ENCODE results near the gene PURB. TPM values are rescaled to one million over a fixed set of nuclear protein-coding genes. Genes with fewer than 3 reads are reported as not detected.

The PURB gene
- total and polyA plus RNA-seq, 2 of the 4 experiments (the other 2 are of a cell fraction), result 6.3 to 8.8 TPM

DNA sequence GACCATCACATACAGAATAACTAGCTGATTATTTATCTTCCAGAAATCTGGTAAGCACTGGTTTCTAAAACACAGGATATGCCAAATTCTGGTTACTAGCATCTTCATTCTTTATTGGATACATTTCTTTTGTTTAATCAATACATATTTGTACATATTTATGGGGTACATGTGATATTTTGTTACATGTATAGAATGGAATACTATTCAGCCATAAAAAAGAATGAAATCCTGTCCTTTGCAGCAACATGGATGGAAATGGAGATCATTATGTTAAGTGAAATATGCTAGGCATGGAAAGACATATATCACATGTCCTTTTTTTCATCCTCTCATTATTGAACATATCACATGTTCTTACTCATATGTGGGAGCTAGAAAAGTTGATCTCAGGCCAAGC is 32.7 kb upstream of the PURB start:
- H3K79me1 ChIP-seq (ENCODE audit: low read depth in 1 of 2, low read length in 2 of 2), result no peaks in the 10 kb centered on the region
- no peak overlapping the region for H3K4ac ChIP-seq (ENCODE audit: low read depth, low read length)
- no peaks in the 10 kb centered on the region; the same call in 1 of the 2 replicates for H3K9me1 ChIP-seq (ENCODE audit: insufficient read depth, low read length)
- no peak overlapping the region for H3K4me2 ChIP-seq (ENCODE audit: low read depth, low read length)
- no peak overlapping the region for H2BK5ac ChIP-seq (ENCODE audit: low read depth, low read length, poor library complexity, severe bottlenecking)
- H2AK5ac ChIP-seq (ENCODE audit: low read depth, low read length), result no peak overlapping the region
- H2AK9ac ChIP-seq (replicated peaks; ENCODE audit: low read depth, low read length, poor library complexity), result no peak overlapping the region
- H3K9me3 ChIP-seq (ENCODE audit: control insufficient read depth, insufficient read depth, low read length), result no peaks in the 10 kb centered on the region
- no peaks in the 10 kb centered on the region for H4K20me1 ChIP-seq (ENCODE audit: insufficient read depth, low read length)
- no peaks in the 10 kb centered on the region for H3K27me3 ChIP-seq (ENCODE audit: control insufficient read depth, insufficient read depth, low read length)
- ATAC-seq (ENCODE audit: low read depth), result no peak
- no peak for DNase-seq
- POLR2A ChIA-PET (ENCODE audit: unreplicated experiment), result interaction anchor here (0.5 kb wide), 1 partner anchor 58 kb away, joined by 3 read pairs; no protein-coding TSS in a partner anchor
- intact Hi-C loops (cut with micrococcal nuclease), result no loop called here
- H3K56ac ChIP-seq (ENCODE audit: extremely low read depth, insufficient read depth, low read length), result no peak overlapping the region
- no peak overlapping the region for H2BK15ac ChIP-seq (ENCODE audit: low read depth, low read length)
- H4K91ac ChIP-seq (ENCODE audit: insufficient read depth, low read depth, low read length), result no peak overlapping the region
- H3K4me1 ChIP-seq (ENCODE audit: control insufficient read depth, insufficient read depth, low read length), result no peaks in the 10 kb centered on the region
- H2BK120ac ChIP-seq (ENCODE audit: low read depth, low read length), result no peak overlapping the region
- no peak overlapping the region for H3K9ac ChIP-seq (ENCODE audit: low read depth, low read length)
- no peak overlapping the region for H3K4me3 ChIP-seq (ENCODE audit: insufficient read depth, low read depth, low read length)
- no peaks in the 10 kb centered on the region for H3K36me3 ChIP-seq (ENCODE audit: control insufficient read depth, insufficient read depth, low read length)
- H2BK20ac ChIP-seq (ENCODE audit: low read depth, low read length), result no peak overlapping the region
- BruUV-seq (replicated peaks), result no TSS peak
- H3K18ac ChIP-seq (ENCODE audit: low read depth, low read length), result no peak overlapping the region
- CTCF ChIA-PET, result interaction anchor here (1.8 kb wide), 1 partner anchor 61 kb away, joined by 5 read pairs; no protein-coding TSS in a partner anchor
- dilution Hi-C loops (cut with HindIII; ENCODE audit: low sequenced_read_pairs, unreplicated experiment), result no loop called here
- TF ChIP-seq BHLHE40 (IDR thresholded peaks at IDR 0.05; ENCODE audit: low read depth, low read length) (no peak), RCOR1 (IDR thresholded peaks at IDR 0.05; ENCODE audit: insufficient replicate concordance, low read length) (no peak), CHD1 (IDR thresholded peaks at IDR 0.05; ENCODE audit: low read depth, low read length) (no peak), CEBPB (IDR thresholded peaks at IDR 0.05; ENCODE audit: low read depth, low read length) (no peak), RAD21 (IDR thresholded peaks at IDR 0.05; ENCODE audit: low read length) (no peak), MAFK (IDR thresholded peaks at IDR 0.05; ENCODE audit: low read depth, low read length) (no peak), SMC3 (IDR thresholded peaks at IDR 0.05; ENCODE audit: low read depth, low read length) (no peak)
- TF ChIP-seq, protein P1, sequence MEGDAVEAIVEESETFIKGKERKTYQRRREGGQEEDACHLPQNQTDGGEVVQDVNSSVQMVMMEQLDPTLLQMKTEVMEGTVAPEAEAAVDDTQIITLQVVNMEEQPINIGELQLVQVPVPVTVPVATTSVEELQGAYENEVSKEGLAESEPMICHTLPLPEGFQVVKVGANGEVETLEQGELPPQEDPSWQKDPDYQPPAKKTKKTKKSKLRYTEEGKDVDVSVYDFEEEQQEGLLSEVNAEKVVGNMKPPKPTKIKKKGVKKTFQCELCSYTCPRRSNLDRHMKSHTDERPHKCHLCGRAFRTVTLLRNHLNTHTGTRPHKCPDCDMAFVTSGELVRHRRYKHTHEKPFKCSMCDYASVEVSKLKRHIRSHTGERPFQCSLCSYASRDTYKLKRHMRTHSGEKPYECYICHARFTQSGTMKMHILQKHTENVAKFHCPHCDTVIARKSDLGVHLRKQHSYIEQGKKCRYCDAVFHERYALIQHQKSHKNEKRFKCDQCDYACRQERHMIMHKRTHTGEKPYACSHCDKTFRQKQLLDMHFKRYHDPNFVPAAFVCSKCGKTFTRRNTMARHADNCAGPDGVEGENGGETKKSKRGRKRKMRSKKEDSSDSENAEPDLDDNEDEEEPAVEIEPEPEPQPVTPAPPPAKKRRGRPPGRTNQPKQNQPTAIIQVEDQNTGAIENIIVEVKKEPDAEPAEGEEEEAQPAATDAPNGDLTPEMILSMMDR (conservative IDR thresholded peaks at IDR 0.05; ENCODE audit: low read depth, low read length), result no peak
- no peak overlapping the region for H3K14ac ChIP-seq (replicated peaks; ENCODE audit: low read depth, low read length)
- no peak overlapping the region for H4K5ac ChIP-seq (ENCODE audit: low read depth, low read length)
- H3K27ac ChIP-seq (ENCODE audit: insufficient read depth, low read length), result no peak overlapping the region
- no peak overlapping the region for H4K8ac ChIP-seq (ENCODE audit: low read depth in 2 of 2, low read length in 2 of 2)
- no peak overlapping the region for H3K23ac ChIP-seq (ENCODE audit: low read depth, low read length)
- in situ Hi-C loops (cut with MboI; ENCODE audit: low sequenced_read_pairs), result no loop called here
- no peak overlapping the region for H2AFZ ChIP-seq (replicated peaks; ENCODE audit: low read length, poor library complexity)
